Neural cell (in vitro differentiated cells): ENCODE measurements around the gene AP3B2. TPM values are rescaled to one million over a fixed set of nuclear protein-coding genes. Genes with fewer than 3 reads are reported as not detected.
"Not testable (repeated sequence)": the region's sequence is repeated elsewhere in the genome, so short reads cannot be mapped to it uniquely, and the experiment has no call there.

Experiments
- H2AFZ ChIP-seq: fragments of 200-600, 300-800 bp; sonication (generic), shearing (Covaris generic); 2 replicates; pipeline ENCODE4 v1.6.0; 2014; ENCODE audit warnings: low read depth, mild to moderate bottlenecking, antibody characterized with exemption, low read length, moderate library complexity
- H3F3A ChIP-seq: fragments of 200-600 bp; shearing (Covaris generic); 2 replicates; pipeline ENCODE4 v1.6.1; 2016; ENCODE audit warnings: mild to moderate bottlenecking, moderate library complexity, mixed read lengths, antibody characterized with exemption, low read length; ENCODE audit not compliant: insufficient read depth, poor library complexity, severe bottlenecking
- H3K27ac ChIP-seq: fragments of 200-600, 300-800 bp; sonication (generic), shearing (Covaris generic); 2 replicates; pipeline ENCODE4 v1.5.1; 2014; ENCODE audit warnings: mild to moderate bottlenecking, low read length, moderate library complexity
- H3K27me3 ChIP-seq: fragments of 300-800, 200-600 bp; sonication (generic), shearing (Covaris generic); 2 replicates; pipeline ENCODE4 v1.6.0; 2014; ENCODE audit warnings: mild to moderate bottlenecking, low read depth, low read length, moderate library complexity; ENCODE audit not compliant: insufficient read depth
- H3K36me3 ChIP-seq: fragments of 300-800, 200-600 bp; sonication (generic), shearing (Covaris generic); 2 replicates; pipeline ENCODE4 v1.5.1; 2014; ENCODE audit warnings: mild to moderate bottlenecking, antibody characterized with exemption, low read length, moderate library complexity; ENCODE audit not compliant: insufficient read depth
- H3K4me2 ChIP-seq: fragments of 300-800, 200-600 bp; sonication (generic), shearing (Covaris generic); 2 replicates; pipeline ENCODE4 v1.6.0; 2014; ENCODE audit warnings: mild to moderate bottlenecking, low read length
- H3K4me3 ChIP-seq: fragments of 300-800, 200-600 bp; sonication (generic), shearing (Covaris generic); 2 replicates; pipeline ENCODE4 v1.5.1; 2014; ENCODE audit warnings: mild to moderate bottlenecking, low read length, moderate library complexity
- H3K79me2 ChIP-seq: fragments of 200-600 bp; shearing (Covaris generic); replicated peaks from 2 replicates; pipeline ENCODE4 v1.6.0; 2014; ENCODE audit warnings: mild to moderate bottlenecking, low read length, moderate library complexity; ENCODE audit not compliant: insufficient read depth
- H3K9ac ChIP-seq: fragments of 300-800, 200-600 bp; sonication (generic), shearing (Covaris generic); 2 replicates; pipeline ENCODE4 v1.6.1; 2016; ENCODE audit warnings: mild to moderate bottlenecking, low read length, mixed read lengths
- H3K9me2 ChIP-seq: fragments of 200-600 bp; shearing (Covaris generic); 2 replicates; pipeline ENCODE4 v1.6.1; 2016; ENCODE audit warnings: mild to moderate bottlenecking, low read length, mixed read lengths; ENCODE audit not compliant: insufficient read depth
- H3K9me3 ChIP-seq: fragments of 200-600, 300-800 bp; sonication (generic), shearing (Covaris generic); 2 replicates; pipeline ENCODE4 v1.6.1; 2016; ENCODE audit warnings: mild to moderate bottlenecking, mixed run types, low read length, moderate library complexity, mixed read lengths
- H4K20me1 ChIP-seq: fragments of 200-600 bp; shearing (Covaris generic); 2 replicates; pipeline ENCODE4 v1.6.1; 2016; ENCODE audit warnings: mild to moderate bottlenecking, mixed run types; ENCODE audit not compliant: insufficient read depth
- EP300 ChIP-seq: fragments of 450-650 bp; conservative IDR thresholded peaks from 2 replicates; pipeline ENCODE4 v1.6.1; 2014; ENCODE audit warnings: antibody characterized with exemption, mild to moderate bottlenecking, moderate library complexity; ENCODE audit not compliant: poor library complexity, severe bottlenecking
- EZH2 ChIP-seq: fragments of 200-600, 300-800 bp; shearing (Covaris generic), sonication (generic); IDR thresholded peaks from 2 replicates; pipeline ENCODE4 v1.6.1; 2014; ENCODE audit warnings: antibody characterized with exemption, low read length, borderline replicate concordance, mild to moderate bottlenecking; ENCODE audit not compliant: insufficient read depth, poor library complexity, severe bottlenecking
- MXI1 ChIP-seq: fragments of 450-650 bp; conservative IDR thresholded peaks from 2 replicates; pipeline ENCODE4 v1.6.1; 2014; ENCODE audit warnings: antibody characterized with exemption, mild to moderate bottlenecking; ENCODE audit not compliant: poor library complexity, severe bottlenecking
- POLR2AphosphoS5 ChIP-seq: IDR thresholded peaks from 2 replicates; pipeline ENCODE4 v1.6.1; 2012
- RAD21 ChIP-seq: fragments of 450-650 bp; conservative IDR thresholded peaks from 2 replicates; pipeline ENCODE4 v1.6.1; 2014; ENCODE audit warnings: antibody characterized with exemption, mild to moderate bottlenecking, moderate library complexity
- REST ChIP-seq: IDR thresholded peaks from 2 replicates; pipeline ENCODE4 v1.6.1; 2012; ENCODE audit warnings: borderline replicate concordance
- SMC3 ChIP-seq: fragments of 450-650 bp; conservative IDR thresholded peaks from 2 replicates; pipeline ENCODE4 v1.6.1; 2014; ENCODE audit warnings: antibody characterized with exemption, mild to moderate bottlenecking, moderate library complexity; ENCODE audit not compliant: poor library complexity
- TAF1 ChIP-seq: IDR thresholded peaks from 2 replicates; pipeline ENCODE4 v1.6.1; 2012; ENCODE audit warnings: low read depth
- polyA plus RNA-seq: library from polyadenylated mRNA; depleted of rRNA; stranded (reverse); fragments of >200 nt; gene quantifications from 2 replicates; pipeline ENCODE4 v1.2.3, GENCODE V29; 2014
- TF ChIP-seq, protein P1 (sequence below): fragments of 450-650 bp; IDR thresholded peaks from 2 replicates; pipeline ENCODE4 v1.5.1; 2014; ENCODE audit warnings: antibody characterized with exemption, mild to moderate bottlenecking, moderate library complexity; ENCODE audit not compliant: poor library complexity, severe bottlenecking

The AP3B2 gene
- polyA plus RNA-seq, 1 donor from 2014 or later, result 81.9 TPM

DNA sequence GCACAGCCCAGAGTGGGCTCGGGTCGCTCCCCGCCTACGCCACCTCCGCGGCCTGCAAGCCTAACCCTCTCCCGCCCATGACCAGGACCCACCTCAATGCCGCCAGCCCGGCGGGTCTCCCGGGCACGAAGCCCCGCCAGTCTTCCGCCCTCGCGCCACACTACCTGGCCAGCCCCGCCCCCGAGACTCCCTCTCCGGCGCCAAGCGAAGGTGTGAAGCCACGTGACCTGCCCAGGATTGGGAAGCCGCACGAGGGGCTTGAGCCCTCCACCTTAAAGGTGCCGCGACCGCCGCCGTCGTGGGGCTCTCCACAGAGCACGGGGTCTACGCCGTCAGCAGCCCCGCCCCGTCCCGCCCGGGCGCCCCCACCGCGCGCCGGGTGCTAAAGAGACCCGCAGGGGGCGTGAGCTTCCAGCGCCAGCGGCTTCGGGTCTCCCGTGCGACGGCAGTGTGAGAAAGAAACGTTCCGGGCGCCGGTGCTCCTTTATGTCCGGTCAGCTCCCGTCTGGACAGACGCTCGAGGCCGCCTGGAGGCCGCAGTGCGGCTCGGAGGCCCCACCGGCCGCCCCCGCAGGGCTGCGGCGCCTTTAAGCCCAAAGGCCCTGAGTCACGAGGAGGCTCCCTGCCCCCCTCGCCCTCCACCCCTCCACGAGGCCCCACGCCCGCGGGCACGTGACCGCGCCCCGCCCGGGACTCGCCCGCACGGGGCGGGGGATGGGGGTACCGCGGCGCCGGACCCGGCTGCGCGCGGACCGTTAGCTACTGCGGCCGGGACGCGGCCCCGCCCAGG lies 62.4 kb downstream of the AP3B2 start, which contains the start of gene CPEB1:
Gene CPEB1 (minus strand): TSS at position 319 of the 790 bp plus-strand sequence. CDS start 18,904 bp downstream, outside the sequence.
- Histone ChIP-seq H2AFZ (no peak within 1 kb of the TSS), H3K79me2 (no peaks in the 10 kb centered on the region), H3K9me3 (no peaks in the 10 kb centered on the region), H3K9me2 (no peaks in the 10 kb centered on the region), H3F3A (no peaks in the 10 kb centered on the region), H3K9ac (peak within 1 kb of the TSS; percentile 34), H3K4me3 (peak within 1 kb of the TSS; percentile 65), H3K36me3 (no peaks in the 10 kb centered on the region), H3K4me2 (no peak within 1 kb of the TSS), H3K27ac (no peak within 1 kb of the TSS), H4K20me1 (no peaks in the 10 kb centered on the region), H3K27me3 (peaks cover 64% of the 10 kb centered on the region)
- TF ChIP-seq EP300, result no peak
- TF ChIP-seq POLR2AphosphoS5, result no peak
- TF ChIP-seq, protein P1, sequence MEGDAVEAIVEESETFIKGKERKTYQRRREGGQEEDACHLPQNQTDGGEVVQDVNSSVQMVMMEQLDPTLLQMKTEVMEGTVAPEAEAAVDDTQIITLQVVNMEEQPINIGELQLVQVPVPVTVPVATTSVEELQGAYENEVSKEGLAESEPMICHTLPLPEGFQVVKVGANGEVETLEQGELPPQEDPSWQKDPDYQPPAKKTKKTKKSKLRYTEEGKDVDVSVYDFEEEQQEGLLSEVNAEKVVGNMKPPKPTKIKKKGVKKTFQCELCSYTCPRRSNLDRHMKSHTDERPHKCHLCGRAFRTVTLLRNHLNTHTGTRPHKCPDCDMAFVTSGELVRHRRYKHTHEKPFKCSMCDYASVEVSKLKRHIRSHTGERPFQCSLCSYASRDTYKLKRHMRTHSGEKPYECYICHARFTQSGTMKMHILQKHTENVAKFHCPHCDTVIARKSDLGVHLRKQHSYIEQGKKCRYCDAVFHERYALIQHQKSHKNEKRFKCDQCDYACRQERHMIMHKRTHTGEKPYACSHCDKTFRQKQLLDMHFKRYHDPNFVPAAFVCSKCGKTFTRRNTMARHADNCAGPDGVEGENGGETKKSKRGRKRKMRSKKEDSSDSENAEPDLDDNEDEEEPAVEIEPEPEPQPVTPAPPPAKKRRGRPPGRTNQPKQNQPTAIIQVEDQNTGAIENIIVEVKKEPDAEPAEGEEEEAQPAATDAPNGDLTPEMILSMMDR, result peak; percentile 48
- TF ChIP-seq RAD21, result peak; percentile 15
- no peak for TF ChIP-seq EZH2
- peak; percentile 57 for TF ChIP-seq MXI1
- TF ChIP-seq SMC3, result peak; percentile 28

GRCh38 chr15:82646250-82647044 lies 63.2 kb downstream of the AP3B2 start:
- no peak overlapping the region for H3K9ac ChIP-seq
- no peaks in the 10 kb centered on the region for H4K20me1 ChIP-seq
- H3K79me2 ChIP-seq, result no peaks in the 10 kb centered on the region
- H2AFZ ChIP-seq, result no peak overlapping the region
- H3F3A ChIP-seq, result no peaks in the 10 kb centered on the region
- H3K4me3 ChIP-seq, result peak overlapping the region; percentile 65
- no peak overlapping the region for H3K4me2 ChIP-seq
- H3K36me3 ChIP-seq, result no peaks in the 10 kb centered on the region
- no peaks in the 10 kb centered on the region for H3K9me3 ChIP-seq
- peaks cover 64% of the 10 kb centered on the region for H3K27me3 ChIP-seq
- no peaks in the 10 kb centered on the region for H3K9me2 ChIP-seq
- no peak overlapping the region for H3K27ac ChIP-seq
- no peak for TF ChIP-seq POLR2AphosphoS5
- TF ChIP-seq, protein P1, result no peak
- no peak for TF ChIP-seq EP300
- TF ChIP-seq REST, result no peak
- no peak for TF ChIP-seq RAD21
- TF ChIP-seq SMC3, result no peak
- no peak for TF ChIP-seq MXI1
- TF ChIP-seq TAF1, result no peak
- TF ChIP-seq EZH2, result no peak

- H3K27me3 ChIP-seq, result peaks cover 66% of the 10 kb centered on the region
- not testable (repeated sequence) for H2AFZ ChIP-seq, H3K36me3 ChIP-seq, H3K4me3 ChIP-seq, H3K27ac ChIP-seq, H3K9me3 ChIP-seq, H4K20me1 ChIP-seq, H3K9me2 ChIP-seq, H3K9ac ChIP-seq, H3K79me2 ChIP-seq, H3K4me2 ChIP-seq, H3F3A ChIP-seq
Observed at GRCh38 chr15:82644967-82645852, 64.5 kb downstream of the AP3B2 start.
